Panc1 (cell line): ENCODE results near the gene GRIN3B.

Experiments used
- CTCF ChIP-seq: fragments of 450-650 bp; IDR thresholded peaks from 2 replicates; pipeline ENCODE4 v1.5.1; 2017; ENCODE audit warnings: mild to moderate bottlenecking
- REST ChIP-seq, 2 experiments: IDR thresholded peaks; 2 replicates each; pipeline ENCODE4 v1.6.1; 2011 to 2012; ENCODE audit warnings: low read depth in 2 of 2, control low read depth in 1 of 2, low read length in 1 of 2, mild to moderate bottlenecking in 1 of 2, moderate library complexity in 1 of 2; ENCODE audit not compliant: insufficient read depth in 1 of 2

- no peak for TF ChIP-seq CTCF
- no peak for TF ChIP-seq REST (IDR thresholded peaks at IDR 0.05; ENCODE audit: insufficient read depth in 1 of 2, low read depth in 2 of 2, low read length in 1 of 2)
Observed at GRCh38 chr19:1012334-1012733, 12.1 kb downstream of the GRIN3B start.
